ENCODE measurements around the gene WWOX. TPM values are rescaled to one million over a fixed set of nuclear protein-coding genes. Genes with fewer than 3 reads are reported as not detected.
"Not testable (repeated sequence)": the region's sequence is repeated elsewhere in the genome, so short reads cannot be mapped to it uniquely, and the experiment has no call there.

WWOX gene
- 10 to 100 TPM; 16.6 to 19.0 TPM for total RNA-seq

DNA sequence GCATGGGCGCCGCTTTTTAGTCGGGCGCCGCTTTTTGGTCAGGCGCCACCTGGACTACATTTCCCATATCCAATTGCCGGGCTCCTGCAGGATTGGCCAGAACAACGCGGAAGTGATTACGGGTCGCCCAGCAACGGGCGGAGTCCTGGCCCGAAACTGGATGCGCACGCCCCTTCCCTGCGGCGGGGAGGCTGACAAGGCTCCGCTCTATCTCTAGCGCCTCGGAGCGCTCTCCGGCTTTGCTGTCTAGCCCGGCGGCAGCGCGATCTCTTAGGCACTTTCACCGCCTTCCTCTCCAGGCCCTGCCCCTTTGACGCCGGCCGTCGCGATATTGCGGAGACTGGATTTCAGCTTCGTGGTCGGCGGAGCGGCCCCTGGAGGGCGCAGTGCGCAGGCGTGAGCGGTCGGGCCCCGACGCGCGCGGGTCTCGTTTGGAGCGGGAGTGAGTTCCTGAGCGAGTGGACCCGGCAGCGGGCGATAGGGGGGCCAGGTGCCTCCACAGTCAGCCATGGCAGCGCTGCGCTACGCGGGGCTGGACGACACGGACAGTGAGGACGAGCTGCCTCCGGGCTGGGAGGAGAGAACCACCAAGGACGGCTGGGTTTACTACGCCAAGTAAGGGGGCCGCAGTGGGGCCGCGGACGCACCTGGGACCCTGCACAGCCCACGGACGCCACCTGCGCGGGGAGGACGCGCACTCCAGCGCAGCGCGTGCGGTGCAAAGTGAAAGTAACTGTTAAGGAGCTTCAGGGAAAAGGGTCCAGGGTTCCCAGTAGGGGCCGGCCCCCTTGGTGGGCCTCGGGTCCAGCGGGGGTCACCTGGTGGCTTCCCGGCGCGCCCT, at the start of gene WWOX:
TSS of gene WWOX (plus strand) at position 384 of the 841 bp plus-strand sequence.
- Mint-ChIP-seq H3K4me1 (peaks cover 35% of the 10 kb centered on the region), H3K27me3 (no peaks in the 10 kb centered on the region), H3K27ac (peak within 1 kb of the TSS; percentile 91), H3K36me3 (ENCODE audit: low read depth) (peaks cover 5% of the 10 kb centered on the region), H3K4me3 (peak within 1 kb of the TSS; percentile 86), H3K9me3 (peaks cover 9% of the 10 kb centered on the region)
- CTCF ChIA-PET: interaction anchor here (0.7 to 1.8 kb wide), 11 partner anchors 10 to 1497 kb away, joined by 3 to 8 read pairs (median 3); partner anchors contain the start of gene NUDT7
- POLR2A ChIA-PET: interaction anchor here (0.6 to 1.5 kb wide), 9 partner anchors 9 to 909 kb away, joined by 3 to 6 read pairs (median 3); partner anchors contain the start of genes MON1B and NUDT7
- DNase-seq: peak; percentile 97

DNA sequence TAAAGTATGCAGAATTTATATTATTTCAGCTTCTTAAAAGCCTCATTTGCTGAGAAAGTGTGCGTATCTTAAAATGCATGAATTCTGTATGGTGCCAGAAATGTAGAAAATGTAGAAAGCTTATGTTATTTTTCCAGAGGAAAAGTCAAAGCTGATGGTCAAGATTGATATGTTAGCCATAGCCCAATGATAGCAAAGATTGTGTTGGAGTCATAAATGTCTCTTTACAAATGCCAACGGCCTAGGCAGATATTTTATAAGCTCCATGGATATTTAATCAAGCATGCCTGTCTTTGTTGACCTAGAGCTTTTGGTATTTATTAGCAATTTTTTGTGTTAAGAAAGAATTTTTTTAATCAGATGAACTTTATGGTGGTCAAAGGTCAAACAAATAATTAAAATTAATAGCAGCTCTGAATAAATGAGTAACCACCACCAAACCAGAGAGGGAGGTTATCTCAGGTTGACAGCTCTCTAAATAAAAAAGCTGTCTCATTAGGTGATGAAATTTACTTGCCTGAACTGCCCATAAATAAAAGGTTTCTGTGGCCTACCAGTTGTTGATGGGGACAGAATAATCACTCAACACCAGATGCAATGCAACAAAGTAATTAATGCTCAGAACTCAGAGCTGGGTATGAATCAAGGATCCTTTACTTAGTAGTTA, 48.6 kb upstream of the WWOX start:
- no peak for DNase-seq
- ChIA-PET CTCF (interaction anchor here (0.7 to 1.0 kb wide), 2 partner anchors 12 to 49 kb away, joined by 3 to 4 read pairs; no protein-coding TSS in a partner anchor), POLR2A (no interaction called here)
- Mint-ChIP-seq H3K4me1 (no peaks in the 10 kb centered on the region), H3K27ac (no peak overlapping the region), H3K9me3 (no peaks in the 10 kb centered on the region), H3K36me3 (ENCODE audit: low read depth) (no peaks in the 10 kb centered on the region), H3K27me3 (peaks cover 21% of the 10 kb centered on the region), H3K4me3 (no peak overlapping the region)

- Mint-ChIP-seq H3K4me3 (no peak overlapping the region), H3K27me3 (peaks cover 4% of the 10 kb centered on the region), H3K9me3 (no peaks in the 10 kb centered on the region), H3K27ac (no peak overlapping the region), H3K36me3 (ENCODE audit: low read depth) (no peaks in the 10 kb centered on the region), H3K4me1 (no peaks in the 10 kb centered on the region)
- POLR2A ChIA-PET: no interaction called here
- CTCF ChIA-PET: interaction anchor here (0.9 kb wide), 1 partner anchor 10 kb away, joined by 3 read pairs; no protein-coding TSS in a partner anchor
- no peak for DNase-seq
These were observed 41.5 kb upstream of the WWOX start for GRCh38 chr16:78057803-78058564.

- H3K36me3 Mint-ChIP-seq (ENCODE audit: low read depth); H3K9me3 Mint-ChIP-seq; H3K4me3 Mint-ChIP-seq; DNase-seq; H3K4me1 Mint-ChIP-seq; CTCF ChIA-PET; H3K27ac Mint-ChIP-seq; POLR2A ChIA-PET; H3K27me3 Mint-ChIP-seq: not testable (repeated sequence)
These were observed 39.6 kb upstream of the WWOX start for GRCh38 chr16:78059806-78060205.

- no peak overlapping the region for H3K27ac Mint-ChIP-seq
- ChIA-PET POLR2A (no interaction called here), CTCF (no interaction called here)
- H3K36me3 Mint-ChIP-seq (ENCODE audit: low read depth): no peaks in the 10 kb centered on the region
- no peaks in the 10 kb centered on the region for H3K4me1 Mint-ChIP-seq
- H3K4me3 Mint-ChIP-seq: no peak overlapping the region
- DNase-seq: no peak
- peaks cover 4% of the 10 kb centered on the region for H3K27me3 Mint-ChIP-seq
- H3K9me3 Mint-ChIP-seq: no peaks in the 10 kb centered on the region
These were observed 39.2 kb upstream of the WWOX start for GRCh38 chr16:78060295-78060694.

GRCh38 chr16:78060809-78061208, 38.6 kb upstream of the WWOX start:
- POLR2A ChIA-PET: no interaction called here
- CTCF ChIA-PET: no interaction called here

GRCh38 chr16:78065319-78065718, 34.1 kb upstream of the WWOX start:
- no peaks in the 10 kb centered on the region for H3K36me3 Mint-ChIP-seq (ENCODE audit: low read depth)
- DNase-seq: no peak
- no peaks in the 10 kb centered on the region for H3K4me1 Mint-ChIP-seq
- H3K4me3 Mint-ChIP-seq: no peak overlapping the region
- CTCF ChIA-PET: interaction anchor here (0.6 to 1.1 kb wide), 2 partner anchors 29 to 427 kb away, joined by 3 read pairs; no protein-coding TSS in a partner anchor
- H3K9me3 Mint-ChIP-seq: no peaks in the 10 kb centered on the region
- POLR2A ChIA-PET: no interaction called here
- H3K27ac Mint-ChIP-seq: no peak overlapping the region
- peaks cover 3% of the 10 kb centered on the region for H3K27me3 Mint-ChIP-seq

More at GRCh38 chr16:78060809-78061208, 38.6 kb upstream of the WWOX start:
- H3K36me3 Mint-ChIP-seq (ENCODE audit: low read depth): no peaks in the 10 kb centered on the region
- no peaks in the 10 kb centered on the region for H3K9me3 Mint-ChIP-seq
- H3K4me3 Mint-ChIP-seq: no peak overlapping the region
- H3K27ac Mint-ChIP-seq: no peak overlapping the region
- DNase-seq: no peak
- H3K27me3 Mint-ChIP-seq: peaks cover 4% of the 10 kb centered on the region
- H3K4me1 Mint-ChIP-seq: no peaks in the 10 kb centered on the region

DNA sequence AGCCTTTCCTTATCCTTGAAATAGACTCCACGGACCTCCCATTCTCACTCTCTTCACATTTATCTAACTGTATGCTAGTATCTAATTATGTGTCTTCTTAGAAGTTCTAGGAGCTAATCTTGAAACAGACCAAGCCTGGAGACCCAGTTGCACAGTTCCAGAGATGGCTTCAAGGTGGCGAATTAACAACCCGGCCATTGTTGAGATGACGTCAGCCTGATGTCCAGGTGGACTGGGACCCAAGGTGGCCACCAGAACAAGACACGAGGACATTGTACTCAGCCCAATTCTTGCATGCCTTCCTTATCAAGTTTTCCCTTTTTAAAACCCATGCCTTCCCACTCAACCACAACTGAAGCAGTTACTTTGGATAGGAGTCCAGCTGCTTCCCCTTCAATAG, 29.5 kb upstream of the WWOX start:
- no peak for DNase-seq
- CTCF ChIA-PET: interaction anchor here (0.9 kb wide), 1 partner anchor 67 kb away, joined by 3 read pairs; no protein-coding TSS in a partner anchor

GRCh38 chr16:78072275-78072674, 27.2 kb upstream of the WWOX start:
- ChIA-PET POLR2A (no interaction called here), CTCF (no interaction called here)
- Mint-ChIP-seq H3K27ac (no peak overlapping the region), H3K36me3 (ENCODE audit: low read depth) (no peaks in the 10 kb centered on the region), H3K4me3 (no peak overlapping the region), H3K27me3 (peaks cover 12% of the 10 kb centered on the region), H3K9me3 (no peaks in the 10 kb centered on the region), H3K4me1 (no peaks in the 10 kb centered on the region)
- DNase-seq: no peak

More for the DNA sequence above, 29.5 kb upstream of the WWOX start:
- H3K27me3 Mint-ChIP-seq: peaks cover 12% of the 10 kb centered on the region
- H3K4me3 Mint-ChIP-seq: no peak overlapping the region
- H3K36me3 Mint-ChIP-seq (ENCODE audit: low read depth): no peaks in the 10 kb centered on the region
- POLR2A ChIA-PET: no interaction called here
- H3K4me1 Mint-ChIP-seq: no peaks in the 10 kb centered on the region
- H3K9me3 Mint-ChIP-seq: no peaks in the 10 kb centered on the region
- H3K27ac Mint-ChIP-seq: no peak overlapping the region

- POLR2A ChIA-PET: no interaction called here
- Mint-ChIP-seq H3K9me3 (no peaks in the 10 kb centered on the region), H3K4me1 (no peaks in the 10 kb centered on the region), H3K36me3 (ENCODE audit: low read depth) (no peaks in the 10 kb centered on the region), H3K27me3 (peaks cover 15% of the 10 kb centered on the region), H3K27ac (no peak overlapping the region), H3K4me3 (no peak overlapping the region)
- CTCF ChIA-PET: no interaction called here
- no peak for DNase-seq
These were observed 23.7 kb upstream of the WWOX start for GRCh38 chr16:78075800-78076199.

GRCh38 chr16:78081341-78081740, 18.1 kb upstream of the WWOX start:
- no peaks in the 10 kb centered on the region for H3K9me3 Mint-ChIP-seq
- H3K36me3 Mint-ChIP-seq (ENCODE audit: low read depth): no peaks in the 10 kb centered on the region
- POLR2A ChIA-PET: no interaction called here
- no peak overlapping the region for H3K4me3 Mint-ChIP-seq
- CTCF ChIA-PET: no interaction called here
- DNase-seq: no peak
- H3K27me3 Mint-ChIP-seq: peaks cover 16% of the 10 kb centered on the region
- H3K4me1 Mint-ChIP-seq: no peaks in the 10 kb centered on the region
- no peak overlapping the region for H3K27ac Mint-ChIP-seq

DNA sequence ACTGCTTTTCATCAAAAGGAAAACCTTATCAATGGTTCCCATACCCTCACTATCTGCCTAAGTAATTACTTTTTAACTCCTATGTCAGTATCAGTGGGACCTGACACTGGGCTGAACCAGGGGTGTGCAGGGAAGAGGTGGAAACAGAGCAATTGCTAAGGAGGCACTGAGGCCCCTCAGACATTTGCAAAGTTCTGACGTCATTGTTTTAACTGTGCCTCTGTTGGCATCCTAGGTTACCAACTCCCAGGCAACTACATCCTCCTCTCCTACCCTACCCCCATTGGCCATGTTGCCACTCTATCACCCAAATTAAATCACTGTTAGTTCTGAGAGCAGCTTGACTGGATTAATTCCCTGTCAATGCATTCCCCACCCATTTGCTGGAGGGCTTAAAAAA, 8.0 kb upstream of the WWOX start:
- H3K4me1 Mint-ChIP-seq: no peaks in the 10 kb centered on the region
- peaks cover 6% of the 10 kb centered on the region for H3K27me3 Mint-ChIP-seq
- H3K4me3 Mint-ChIP-seq: no peak overlapping the region
- ChIA-PET POLR2A (interaction anchor here (1.9 kb wide), 1 partner anchor 8 kb away, joined by 6 read pairs; the partner anchor contains the start of gene WWOX), CTCF (no interaction called here)
- DNase-seq: no peak
- H3K36me3 Mint-ChIP-seq (ENCODE audit: low read depth): no peaks in the 10 kb centered on the region
- peaks cover 3% of the 10 kb centered on the region for H3K9me3 Mint-ChIP-seq
- no peak overlapping the region for H3K27ac Mint-ChIP-seq

DNA sequence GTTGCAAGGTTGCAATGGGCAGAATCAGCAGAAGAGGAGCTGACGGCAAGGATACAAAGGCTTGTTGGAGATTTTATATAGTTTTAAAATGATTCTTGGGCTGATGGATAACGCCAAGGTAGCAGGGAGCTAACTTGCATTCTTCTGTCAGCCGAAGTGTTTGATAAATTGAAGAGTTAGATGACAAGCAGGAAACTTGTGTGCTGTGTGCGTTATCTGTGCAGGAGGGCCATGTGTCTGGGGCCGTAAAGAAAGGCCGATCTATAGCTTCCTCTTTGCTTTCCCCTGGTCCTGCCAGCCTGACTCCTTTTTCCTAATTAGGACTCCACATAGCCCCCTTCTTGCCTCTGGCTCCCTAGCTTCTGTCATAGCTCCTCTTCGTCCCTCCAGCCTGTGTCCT, 6.7 kb upstream of the WWOX start:
- Mint-ChIP-seq H3K36me3 (ENCODE audit: low read depth) (peaks cover 3% of the 10 kb centered on the region), H3K4me1 (peaks cover 6% of the 10 kb centered on the region), H3K27ac (no peak overlapping the region), H3K27me3 (peaks cover 6% of the 10 kb centered on the region), H3K4me3 (no peak overlapping the region), H3K9me3 (peaks cover 9% of the 10 kb centered on the region)
- CTCF ChIA-PET: interaction anchor here (1.9 kb wide), 1 partner anchor 90 kb away, joined by 7 read pairs; no protein-coding TSS in a partner anchor
- POLR2A ChIA-PET: no interaction called here
- no peak for DNase-seq

All from activated CD4-positive, alpha-beta memory T cell treated with anti-CD3 and anti-CD28 coated beads, Interleukin-2, amount 10 ng/mL, durations not matched to agents 7 days and 5 days (primary cell).